Activated CD8-positive, alpha-beta memory T cell treated with anti-CD3 and anti-CD28 coated beads for 1 hour (primary cell): ENCODE data around the gene NSMCE1.

ENCODE experiments used
- DNase-seq, 2 donors: peaks; one replicate each; pipeline ENCODE4 v3.0.0-alpha.2; 2020; ENCODE audit warnings: low read depth in 1 of 2; ENCODE audit errors: extremely low read depth in 1 of 2

NSMCE1 gene

GRCh38 chr16:27245276-27246172 is 23.0 kb downstream of the NSMCE1 start:
- no peak for DNase-seq

- no peak for DNase-seq
Observed at GRCh38 chr16:27244363-27244755, 24.2 kb downstream of the NSMCE1 start.

- no peak for DNase-seq
Observed at GRCh38 chr16:27243725-27244362, 24.7 kb downstream of the NSMCE1 start.

GRCh38 chr16:27242868-27243590 is 25.5 kb downstream of the NSMCE1 start:
- DNase-seq = no peak

GRCh38 chr16:27242398-27242797 is 26.2 kb downstream of the NSMCE1 start:
- no peak for DNase-seq

GRCh38 chr16:27241658-27242057 is 26.9 kb downstream of the NSMCE1 start:
- DNase-seq = no peak

GRCh38 chr16:27240948-27241531 is 27.5 kb downstream of the NSMCE1 start:
- DNase-seq = no peak

- DNase-seq = no peak
Observed at GRCh38 chr16:27239906-27240655, 28.5 kb downstream of the NSMCE1 start.

- DNase-seq = no peak
Observed at GRCh38 chr16:27239026-27239425, 29.5 kb downstream of the NSMCE1 start.

- no peak for DNase-seq
Observed at GRCh38 chr16:27238591-27238990, 30.0 kb downstream of the NSMCE1 start.

GRCh38 chr16:27238016-27238587 is 30.5 kb downstream of the NSMCE1 start:
- DNase-seq = no peak

GRCh38 chr16:27237219-27238015 is 31.2 kb downstream of the NSMCE1 start:
- DNase-seq = peak; percentile 52 to 64

- no peak for DNase-seq
Observed at GRCh38 chr16:27236635-27237218, 31.8 kb downstream of the NSMCE1 start.

GRCh38 chr16:27235938-27236245 is 32.7 kb downstream of the NSMCE1 start:
- DNase-seq = no peak

GRCh38 chr16:27235055-27235937 is 33.3 kb downstream of the NSMCE1 start:
- peak; percentile 71 to 95 for DNase-seq

- DNase-seq = no peak
Observed at GRCh38 chr16:27234603-27235002, 34.0 kb downstream of the NSMCE1 start.

- no peak for DNase-seq
Observed at GRCh38 chr16:27234171-27234570, 34.4 kb downstream of the NSMCE1 start.

- no peak for DNase-seq
Observed at GRCh38 chr16:27233731-27234130, 34.8 kb downstream of the NSMCE1 start.
